Vagina (tissue), 2 donors: Measurements from ENCODE around the gene COL25A1. TPM values are rescaled to one million over a fixed set of nuclear protein-coding genes. Genes with fewer than 3 reads are reported as not detected.

ENCODE experiments used
- DNase-seq, 2 donors: peaks; one replicate each; pipeline ENCODE4 v3.0.0-alpha.2; 2017; ENCODE audit errors: extremely low spot score in 2 of 2
- H3K27ac ChIP-seq: fragments of 200-600 bp; sonication (generic); one replicate; pipeline ENCODE4 v1.5.1; 2019
- H3K27me3 ChIP-seq: fragments of 200-600 bp; sonication (generic); one replicate; pipeline ENCODE4 v1.5.1; 2019
- H3K36me3 ChIP-seq, 2 donors: fragments of 200-600 bp; sonication (generic); one replicate each; pipeline ENCODE4 v1.5.1; 2017 to 2019
- H3K4me1 ChIP-seq: fragments of 200-600 bp; sonication (generic); one replicate; pipeline ENCODE4 v1.5.1; 2019
- H3K4me3 ChIP-seq, 2 donors: fragments of 200-600 bp; sonication (generic); 1 replicate in 1 of 2; 2 replicates in 1 of 2; pipeline ENCODE4 v1.5.1; 2016 to 2019
- H3K9me3 ChIP-seq: fragments of 200-600 bp; sonication (generic); one replicate; pipeline ENCODE4 v1.5.1; 2019
- POLR2A ChIP-seq, 2 donors: fragments of 450-650 bp; IDR thresholded peaks; one replicate each; pipeline ENCODE4 v1.6.1; 2017; ENCODE audit warnings: antibody characterized with exemption in 2 of 2, mild to moderate bottlenecking in 2 of 2, moderate library complexity in 2 of 2
- POLR2AphosphoS5 ChIP-seq, 2 donors: sonication (generic); formaldehyde crosslinking; IDR thresholded peaks; one replicate each; pipeline ENCODE4 v1.9.0; 2017; ENCODE audit warnings: antibody characterized with exemption in 2 of 2, mild to moderate bottlenecking in 2 of 2, low read depth in 1 of 2; ENCODE audit not compliant: insufficient read depth in 1 of 2
- intact Hi-C: fragments of 100-400 bp; cut with DNase I; formaldehyde crosslinking; loops from one replicate; pipeline ENCODE4 v1.15.1; 2023
- total RNA-seq: library from RNA; depleted of rRNA; stranded (reverse); fragments of >200 nt; gene quantifications from one replicate; pipeline ENCODE4 v1.2.3, GENCODE V29; 2016
- TF ChIP-seq, protein P1 (sequence below), 3 experiments: fragments of 450-650 bp in 2 of 3; fragments of 200-600 bp in 1 of 3; sonication (generic) in 1 of 3; IDR thresholded peaks; one replicate each; pipeline ENCODE4 v1.5.1; 2017 to 2019; ENCODE audit warnings: antibody characterized with exemption in 3 of 3, mild to moderate bottlenecking in 2 of 3, moderate library complexity in 2 of 3

COL25A1 gene
- total RNA-seq, 1 donor from 2014 or later, result 0.49 TPM

- no peak overlapping the region for H3K27ac ChIP-seq
- intact Hi-C loops, result no loop called here
- TF ChIP-seq, protein P1, sequence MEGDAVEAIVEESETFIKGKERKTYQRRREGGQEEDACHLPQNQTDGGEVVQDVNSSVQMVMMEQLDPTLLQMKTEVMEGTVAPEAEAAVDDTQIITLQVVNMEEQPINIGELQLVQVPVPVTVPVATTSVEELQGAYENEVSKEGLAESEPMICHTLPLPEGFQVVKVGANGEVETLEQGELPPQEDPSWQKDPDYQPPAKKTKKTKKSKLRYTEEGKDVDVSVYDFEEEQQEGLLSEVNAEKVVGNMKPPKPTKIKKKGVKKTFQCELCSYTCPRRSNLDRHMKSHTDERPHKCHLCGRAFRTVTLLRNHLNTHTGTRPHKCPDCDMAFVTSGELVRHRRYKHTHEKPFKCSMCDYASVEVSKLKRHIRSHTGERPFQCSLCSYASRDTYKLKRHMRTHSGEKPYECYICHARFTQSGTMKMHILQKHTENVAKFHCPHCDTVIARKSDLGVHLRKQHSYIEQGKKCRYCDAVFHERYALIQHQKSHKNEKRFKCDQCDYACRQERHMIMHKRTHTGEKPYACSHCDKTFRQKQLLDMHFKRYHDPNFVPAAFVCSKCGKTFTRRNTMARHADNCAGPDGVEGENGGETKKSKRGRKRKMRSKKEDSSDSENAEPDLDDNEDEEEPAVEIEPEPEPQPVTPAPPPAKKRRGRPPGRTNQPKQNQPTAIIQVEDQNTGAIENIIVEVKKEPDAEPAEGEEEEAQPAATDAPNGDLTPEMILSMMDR (IDR thresholded peaks at IDR 0.05), result no peak
- TF ChIP-seq POLR2A (IDR thresholded peaks at IDR 0.05) (no peak), POLR2AphosphoS5 (IDR thresholded peaks at IDR 0.05; ENCODE audit: insufficient read depth in 1 of 2, low read depth in 1 of 2) (no peak)
- no peaks in the 10 kb centered on the region for H3K27me3 ChIP-seq
- H3K36me3 ChIP-seq, result no peaks in the 10 kb centered on the region
- DNase-seq, result no peak
- no peak overlapping the region for H3K4me3 ChIP-seq
- no peaks in the 10 kb centered on the region for H3K9me3 ChIP-seq
- no peaks in the 10 kb centered on the region for H3K4me1 ChIP-seq
Measured at GRCh38 chr4:108982402-108983185, 319.9 kb downstream of the COL25A1 start.

GRCh38 chr4:108980455-108981239 is 321.8 kb downstream of the COL25A1 start:
- H3K9me3 ChIP-seq, result no peaks in the 10 kb centered on the region
- H3K27ac ChIP-seq, result no peak overlapping the region
- intact Hi-C loops, result no loop called here
- no peaks in the 10 kb centered on the region for H3K4me1 ChIP-seq
- H3K36me3 ChIP-seq, result no peaks in the 10 kb centered on the region
- no peak for DNase-seq
- no peak for TF ChIP-seq POLR2AphosphoS5 (IDR thresholded peaks at IDR 0.05; ENCODE audit: insufficient read depth in 1 of 2, low read depth in 1 of 2)
- no peak for TF ChIP-seq POLR2A (IDR thresholded peaks at IDR 0.05)
- TF ChIP-seq, protein P1 (IDR thresholded peaks at IDR 0.05), result no peak
- H3K4me3 ChIP-seq, result no peak overlapping the region
- H3K27me3 ChIP-seq, result no peaks in the 10 kb centered on the region

- H3K27me3 ChIP-seq, result no peaks in the 10 kb centered on the region
- H3K27ac ChIP-seq, result no peak overlapping the region
- DNase-seq, result no peak
- no peaks in the 10 kb centered on the region for H3K4me1 ChIP-seq
- intact Hi-C loops, result no loop called here
- TF ChIP-seq POLR2AphosphoS5 (IDR thresholded peaks at IDR 0.05; ENCODE audit: insufficient read depth in 1 of 2, low read depth in 1 of 2) (no peak), POLR2A (IDR thresholded peaks at IDR 0.05) (no peak)
- TF ChIP-seq, protein P1 (IDR thresholded peaks at IDR 0.05), result no peak
- H3K4me3 ChIP-seq, result no peak overlapping the region
- no peaks in the 10 kb centered on the region for H3K36me3 ChIP-seq
- no peaks in the 10 kb centered on the region for H3K9me3 ChIP-seq
Measured at GRCh38 chr4:108979759-108980158, 322.7 kb downstream of the COL25A1 start.

DNA sequence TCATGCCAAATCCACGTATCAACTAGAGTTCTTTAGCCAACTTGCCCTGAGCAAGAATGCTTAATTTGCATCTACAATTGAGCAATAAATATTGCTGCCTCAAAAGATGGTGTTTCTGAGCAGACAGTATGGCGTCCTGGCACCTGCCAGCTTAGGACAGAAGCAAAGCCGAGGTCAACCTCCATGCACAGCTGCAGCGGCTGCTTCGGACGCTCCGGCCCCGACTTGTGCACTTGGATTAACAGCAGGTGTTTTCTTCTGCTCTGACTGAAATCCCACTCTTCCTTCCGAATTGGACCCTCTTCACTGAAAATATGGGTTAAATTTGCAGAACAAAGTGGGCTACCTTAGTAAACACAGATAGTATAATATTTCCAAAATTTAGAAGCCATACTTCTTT is 324.4 kb downstream of the COL25A1 start:
- H3K4me3 ChIP-seq, result no peak overlapping the region
- H3K36me3 ChIP-seq, result no peaks in the 10 kb centered on the region
- DNase-seq, result no peak
- no peaks in the 10 kb centered on the region for H3K27me3 ChIP-seq
- H3K9me3 ChIP-seq, result no peaks in the 10 kb centered on the region
- no peak overlapping the region for H3K27ac ChIP-seq
- TF ChIP-seq, protein P1 (IDR thresholded peaks at IDR 0.05), result no peak
- TF ChIP-seq POLR2AphosphoS5 (IDR thresholded peaks at IDR 0.05; ENCODE audit: insufficient read depth in 1 of 2, low read depth in 1 of 2), result no peak
- no peaks in the 10 kb centered on the region for H3K4me1 ChIP-seq
- intact Hi-C loops, result no loop called here
